GM23338 (cell line): ENCODE results near the gene EN2. TPM values are rescaled to one million over a fixed set of nuclear protein-coding genes. Genes with fewer than 3 reads are reported as not detected.

Experiments
- ATAC-seq: fragments of 200-7000 bp; cut with Tn5 transposase; 3 replicates; pipeline ENCODE4 v1.9.1; 2020
- DNase-seq: peaks from one replicate; pipeline ENCODE4 v3.0.0-alpha.2; 2015; ENCODE audit warnings: low spot score
- H2AFZ ChIP-seq: fragments of 200-600 bp; sonication (generic); 2 replicates; pipeline ENCODE4 v1.8.0; 2016; ENCODE audit warnings: antibody characterized with exemption, mild to moderate bottlenecking, moderate library complexity
- H3F3A ChIP-seq: fragments of 200-600 bp; sonication (generic); replicated peaks from 2 replicates; pipeline ENCODE4 v1.8.0; 2017; ENCODE audit warnings: antibody characterized with exemption, mixed run types, low read depth
- H3K27ac ChIP-seq: fragments of 200-600 bp; sonication (generic); 2 replicates; pipeline ENCODE4 v1.6.1; 2016; ENCODE audit warnings: low read depth
- H3K27me3 ChIP-seq: fragments of 200-600 bp; sonication (generic); 2 replicates; pipeline ENCODE4 v1.8.0; 2016; ENCODE audit warnings: mild to moderate bottlenecking, mixed run types, moderate library complexity; ENCODE audit not compliant: insufficient read depth
- H3K36me3 ChIP-seq: fragments of 200-600 bp; sonication (generic); 2 replicates; pipeline ENCODE4 v1.8.0; 2016; ENCODE audit warnings: mild to moderate bottlenecking; ENCODE audit not compliant: insufficient read depth
- H3K4me1 ChIP-seq: fragments of 200-600 bp; sonication (generic); 2 replicates; pipeline ENCODE4 v1.8.0; 2016; ENCODE audit warnings: mild to moderate bottlenecking, moderate library complexity; ENCODE audit not compliant: insufficient read depth
- H3K4me2 ChIP-seq: fragments of 200-600 bp; sonication (generic); 2 replicates; pipeline ENCODE4 v1.7.1; 2017; ENCODE audit warnings: mixed run types
- H3K4me3 ChIP-seq: fragments of 200-600 bp; sonication (generic); 2 replicates; pipeline ENCODE4 v1.6.1; 2016; ENCODE audit warnings: mixed run types
- H3K79me2 ChIP-seq: fragments of 200-600 bp; sonication (generic); replicated peaks from 2 replicates; pipeline ENCODE4 v1.8.0; 2017; ENCODE audit warnings: mild to moderate bottlenecking; ENCODE audit not compliant: insufficient read depth
- H3K9me2 ChIP-seq: fragments of 200-600 bp; sonication (generic); 2 replicates; pipeline ENCODE4 v1.8.0; 2017; ENCODE audit not compliant: insufficient read depth
- H4K20me1 ChIP-seq: fragments of 200-600 bp; sonication (generic); replicated peaks from 2 replicates; pipeline ENCODE4 v1.8.0; 2017; ENCODE audit warnings: mild to moderate bottlenecking; ENCODE audit not compliant: insufficient read depth
- H3K27ac Mint-ChIP-seq: 2 replicates; pipeline ENCODE4 v1.8.0; 2020; ENCODE audit warnings: inconsistent platforms, mild to moderate bottlenecking, moderate library complexity, mixed read lengths
- H3K27me3 Mint-ChIP-seq: 3 replicates; pipeline ENCODE4 v1.8.0; 2022; ENCODE audit warnings: low read depth, mild to moderate bottlenecking, moderate library complexity, mixed read lengths, inconsistent platforms; ENCODE audit not compliant: insufficient read depth, poor library complexity
- H3K36me3 Mint-ChIP-seq: 3 replicates; pipeline ENCODE4 v1.8.0; 2021; ENCODE audit warnings: low read depth, mild to moderate bottlenecking, inconsistent platforms, moderate library complexity, mixed read lengths
- H3K4me1 Mint-ChIP-seq: 3 replicates; pipeline ENCODE4 v1.8.0; 2020; ENCODE audit warnings: mild to moderate bottlenecking, inconsistent platforms, mixed read lengths
- H3K4me3 Mint-ChIP-seq: 3 replicates; pipeline ENCODE4 v1.8.0; 2021; ENCODE audit warnings: moderate library complexity, mild to moderate bottlenecking, inconsistent platforms, mixed read lengths
- H3K9me3 Mint-ChIP-seq: 3 replicates; pipeline ENCODE4 v1.8.0; 2020; ENCODE audit warnings: moderate library complexity, mild to moderate bottlenecking, inconsistent platforms, mixed read lengths
- CREB1 ChIP-seq: fragments of 250-450 bp; sonication (Bioruptor Pico); IDR thresholded peaks from 2 replicates; pipeline ENCODE4 v1.5.0; 2020; ENCODE audit warnings: low read depth, mild to moderate bottlenecking, moderate library complexity
- EZH2 ChIP-seq: fragments of 200-600 bp; sonication (generic); IDR thresholded peaks from one replicate; pipeline ENCODE4 v1.8.0; 2017; ENCODE audit warnings: antibody characterized with exemption, mild to moderate bottlenecking, low read depth; ENCODE audit not compliant: unreplicated experiment
- EZH2phosphoT487 ChIP-seq: fragments of 200-600 bp; sonication (generic); IDR thresholded peaks from one replicate; pipeline ENCODE4 v1.8.1; 2018; ENCODE audit warnings: antibody characterized with exemption; ENCODE audit not compliant: unreplicated experiment
- NANOG ChIP-seq: IDR thresholded peaks from 2 replicates; pipeline ENCODE4 v1.6.1; 2016; ENCODE audit warnings: antibody characterized with exemption, borderline replicate concordance
- POLR2AphosphoS5 ChIP-seq: IDR thresholded peaks from 2 replicates; pipeline ENCODE4 v1.6.1; 2016; ENCODE audit warnings: antibody characterized with exemption, low read depth
- STAT1 ChIP-seq: IDR thresholded peaks from one replicate; pipeline ENCODE4 v1.6.1; 2016; ENCODE audit warnings: antibody characterized with exemption; ENCODE audit not compliant: unreplicated experiment
- ZNF114 ChIP-seq: fragments of 250-450 bp; sonication (Bioruptor Pico); IDR thresholded peaks from 2 replicates; pipeline ENCODE4 v1.5.0; 2020; ENCODE audit warnings: mild to moderate bottlenecking, moderate library complexity
- polyA plus RNA-seq: library from polyadenylated mRNA; unstranded; fragments of >200 nt; fragmentation: Nextera tagmentation; extraction: Ambion mirVana; gene quantifications from 2 replicates; pipeline ENCODE4 v1.2.1, GENCODE V29; 2016
- total RNA-seq: library from RNA; depleted of rRNA; stranded (reverse); fragments of >200 nt; shearing (Covaris generic); gene quantifications from 2 replicates; pipeline ENCODE4 v1.2.3, GENCODE V29; 2014
- TF ChIP-seq, protein P1 (sequence below): fragments of 250-450 bp; sonication (Bioruptor Pico); IDR thresholded peaks from 2 replicates; pipeline ENCODE4 v1.5.0; 2020; ENCODE audit warnings: mild to moderate bottlenecking, moderate library complexity
- TF ChIP-seq, protein P2 (sequence below), 2 experiments: fragments of 200-600 bp in 1 of 2; sonication (generic) in 1 of 2; conservative IDR thresholded peaks; 2 replicates each; pipeline versions ENCODE4 v1.5.1 to v1.6.1; 2016 to 2017; ENCODE audit warnings: antibody characterized with exemption in 2 of 2, low read depth in 2 of 2, mild to moderate bottlenecking in 2 of 2, moderate library complexity in 1 of 2
- TF ChIP-seq, protein P3 (sequence below): IDR thresholded peaks from 2 replicates; pipeline ENCODE4 v1.6.1; 2016; ENCODE audit warnings: antibody characterized with exemption
- TF ChIP-seq, protein P4 (sequence below): IDR thresholded peaks from one replicate; pipeline ENCODE4 v1.6.1; 2018; ENCODE audit warnings: antibody characterized with exemption; ENCODE audit not compliant: unreplicated experiment

The EN2 gene
- total and polyA plus RNA-seq, 2 experiments from 2014 or later = not detected

DNA sequence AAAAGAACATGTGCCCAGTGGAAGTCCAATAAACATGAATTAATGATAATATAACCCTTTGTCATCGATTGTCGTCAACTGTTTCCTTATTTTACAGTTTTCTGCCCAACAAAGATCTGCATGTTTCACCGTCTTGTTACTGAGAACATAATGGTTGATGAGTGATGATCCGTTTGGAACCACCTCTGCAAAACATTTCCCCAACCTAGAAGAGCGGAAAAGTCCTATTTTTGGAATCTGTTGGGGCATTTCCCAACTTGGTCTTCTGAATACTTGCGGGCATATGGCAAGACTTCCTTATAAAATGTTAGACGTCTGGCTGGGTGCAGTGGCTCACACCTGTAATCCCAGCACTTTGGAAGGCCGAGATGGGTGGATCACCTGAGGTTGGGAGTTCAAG, 56.4 kb downstream of the EN2 start:
- no peak overlapping the region for H2AFZ ChIP-seq
- no peaks in the 10 kb centered on the region for H3K36me3 ChIP-seq
- no peak overlapping the region for H3K4me3 Mint-ChIP-seq
- DNase-seq (no peak), ATAC-seq (no peak)
- H3K79me2 ChIP-seq = no peaks in the 10 kb centered on the region
- TF ChIP-seq STAT1 (no peak), EZH2phosphoT487 (no peak), POLR2AphosphoS5 (no peak), CREB1 (CRISPR knock-in tag) (no peak), EZH2 (no peak), NANOG (no peak), ZNF114 (CRISPR knock-in tag) (no peak)
- TF ChIP-seq, protein P1, sequence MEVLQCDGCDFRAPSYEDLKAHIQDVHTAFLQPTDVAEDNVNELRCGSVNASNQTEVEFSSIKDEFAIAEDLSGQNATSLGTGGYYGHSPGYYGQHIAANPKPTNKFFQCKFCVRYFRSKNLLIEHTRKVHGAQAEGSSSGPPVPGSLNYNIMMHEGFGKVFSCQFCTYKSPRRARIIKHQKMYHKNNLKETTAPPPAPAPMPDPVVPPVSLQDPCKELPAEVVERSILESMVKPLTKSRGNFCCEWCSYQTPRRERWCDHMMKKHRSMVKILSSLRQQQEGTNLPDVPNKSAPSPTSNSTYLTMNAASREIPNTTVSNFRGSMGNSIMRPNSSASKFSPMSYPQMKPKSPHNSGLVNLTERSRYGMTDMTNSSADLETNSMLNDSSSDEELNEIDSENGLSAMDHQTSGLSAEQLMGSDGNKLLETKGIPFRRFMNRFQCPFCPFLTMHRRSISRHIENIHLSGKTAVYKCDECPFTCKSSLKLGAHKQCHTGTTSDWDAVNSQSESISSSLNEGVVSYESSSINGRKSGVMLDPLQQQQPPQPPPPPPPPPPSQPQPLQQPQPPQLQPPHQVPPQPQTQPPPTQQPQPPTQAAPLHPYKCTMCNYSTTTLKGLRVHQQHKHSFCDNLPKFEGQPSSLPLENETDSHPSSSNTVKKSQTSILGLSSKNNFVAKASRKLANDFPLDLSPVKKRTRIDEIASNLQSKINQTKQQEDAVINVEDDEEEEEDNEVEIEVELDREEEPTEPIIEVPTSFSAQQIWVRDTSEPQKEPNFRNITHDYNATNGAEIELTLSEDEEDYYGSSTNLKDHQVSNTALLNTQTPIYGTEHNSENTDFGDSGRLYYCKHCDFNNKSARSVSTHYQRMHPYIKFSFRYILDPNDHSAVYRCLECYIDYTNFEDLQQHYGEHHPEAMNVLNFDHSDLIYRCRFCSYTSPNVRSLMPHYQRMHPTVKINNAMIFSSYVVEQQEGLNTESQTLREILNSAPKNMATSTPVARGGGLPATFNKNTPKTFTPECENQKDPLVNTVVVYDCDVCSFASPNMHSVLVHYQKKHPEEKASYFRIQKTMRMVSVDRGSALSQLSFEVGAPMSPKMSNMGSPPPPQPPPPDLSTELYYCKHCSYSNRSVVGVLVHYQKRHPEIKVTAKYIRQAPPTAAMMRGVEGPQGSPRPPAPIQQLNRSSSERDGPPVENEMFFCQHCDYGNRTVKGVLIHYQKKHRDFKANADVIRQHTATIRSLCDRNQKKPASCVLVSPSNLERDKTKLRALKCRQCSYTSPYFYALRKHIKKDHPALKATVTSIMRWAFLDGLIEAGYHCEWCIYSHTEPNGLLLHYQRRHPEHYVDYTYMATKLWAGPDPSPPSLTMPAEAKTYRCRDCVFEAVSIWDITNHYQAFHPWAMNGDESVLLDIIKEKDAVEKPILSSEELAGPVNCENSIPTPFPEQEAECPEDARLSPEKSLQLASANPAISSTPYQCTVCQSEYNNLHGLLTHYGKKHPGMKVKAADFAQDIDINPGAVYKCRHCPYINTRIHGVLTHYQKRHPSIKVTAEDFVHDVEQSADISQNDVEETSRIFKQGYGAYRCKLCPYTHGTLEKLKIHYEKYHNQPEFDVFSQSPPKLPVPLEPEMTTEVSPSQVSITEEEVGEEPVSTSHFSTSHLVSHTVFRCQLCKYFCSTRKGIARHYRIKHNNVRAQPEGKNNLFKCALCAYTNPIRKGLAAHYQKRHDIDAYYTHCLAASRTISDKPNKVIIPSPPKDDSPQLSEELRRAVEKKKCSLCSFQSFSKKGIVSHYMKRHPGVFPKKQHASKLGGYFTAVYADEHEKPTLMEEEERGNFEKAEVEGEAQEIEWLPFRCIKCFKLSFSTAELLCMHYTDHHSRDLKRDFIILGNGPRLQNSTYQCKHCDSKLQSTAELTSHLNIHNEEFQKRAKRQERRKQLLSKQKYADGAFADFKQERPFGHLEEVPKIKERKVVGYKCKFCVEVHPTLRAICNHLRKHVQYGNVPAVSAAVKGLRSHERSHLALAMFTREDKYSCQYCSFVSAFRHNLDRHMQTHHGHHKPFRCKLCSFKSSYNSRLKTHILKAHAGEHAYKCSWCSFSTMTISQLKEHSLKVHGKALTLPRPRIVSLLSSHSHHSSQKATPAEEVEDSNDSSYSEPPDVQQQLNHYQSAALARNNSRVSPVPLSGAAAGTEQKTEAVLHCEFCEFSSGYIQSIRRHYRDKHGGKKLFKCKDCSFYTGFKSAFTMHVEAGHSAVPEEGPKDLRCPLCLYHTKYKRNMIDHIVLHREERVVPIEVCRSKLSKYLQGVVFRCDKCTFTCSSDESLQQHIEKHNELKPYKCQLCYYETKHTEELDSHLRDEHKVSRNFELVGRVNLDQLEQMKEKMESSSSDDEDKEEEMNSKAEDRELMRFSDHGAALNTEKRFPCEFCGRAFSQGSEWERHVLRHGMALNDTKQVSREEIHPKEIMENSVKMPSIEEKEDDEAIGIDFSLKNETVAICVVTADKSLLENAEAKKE (CRISPR knock-in tag) = no peak
- TF ChIP-seq, protein P2, sequence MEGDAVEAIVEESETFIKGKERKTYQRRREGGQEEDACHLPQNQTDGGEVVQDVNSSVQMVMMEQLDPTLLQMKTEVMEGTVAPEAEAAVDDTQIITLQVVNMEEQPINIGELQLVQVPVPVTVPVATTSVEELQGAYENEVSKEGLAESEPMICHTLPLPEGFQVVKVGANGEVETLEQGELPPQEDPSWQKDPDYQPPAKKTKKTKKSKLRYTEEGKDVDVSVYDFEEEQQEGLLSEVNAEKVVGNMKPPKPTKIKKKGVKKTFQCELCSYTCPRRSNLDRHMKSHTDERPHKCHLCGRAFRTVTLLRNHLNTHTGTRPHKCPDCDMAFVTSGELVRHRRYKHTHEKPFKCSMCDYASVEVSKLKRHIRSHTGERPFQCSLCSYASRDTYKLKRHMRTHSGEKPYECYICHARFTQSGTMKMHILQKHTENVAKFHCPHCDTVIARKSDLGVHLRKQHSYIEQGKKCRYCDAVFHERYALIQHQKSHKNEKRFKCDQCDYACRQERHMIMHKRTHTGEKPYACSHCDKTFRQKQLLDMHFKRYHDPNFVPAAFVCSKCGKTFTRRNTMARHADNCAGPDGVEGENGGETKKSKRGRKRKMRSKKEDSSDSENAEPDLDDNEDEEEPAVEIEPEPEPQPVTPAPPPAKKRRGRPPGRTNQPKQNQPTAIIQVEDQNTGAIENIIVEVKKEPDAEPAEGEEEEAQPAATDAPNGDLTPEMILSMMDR (conservative IDR thresholded peaks at IDR 0.05; ENCODE audit: low read depth in 2 of 2) = no peak
- TF ChIP-seq, protein P3, sequence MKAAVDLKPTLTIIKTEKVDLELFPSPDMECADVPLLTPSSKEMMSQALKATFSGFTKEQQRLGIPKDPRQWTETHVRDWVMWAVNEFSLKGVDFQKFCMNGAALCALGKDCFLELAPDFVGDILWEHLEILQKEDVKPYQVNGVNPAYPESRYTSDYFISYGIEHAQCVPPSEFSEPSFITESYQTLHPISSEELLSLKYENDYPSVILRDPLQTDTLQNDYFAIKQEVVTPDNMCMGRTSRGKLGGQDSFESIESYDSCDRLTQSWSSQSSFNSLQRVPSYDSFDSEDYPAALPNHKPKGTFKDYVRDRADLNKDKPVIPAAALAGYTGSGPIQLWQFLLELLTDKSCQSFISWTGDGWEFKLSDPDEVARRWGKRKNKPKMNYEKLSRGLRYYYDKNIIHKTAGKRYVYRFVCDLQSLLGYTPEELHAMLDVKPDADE = no peak
- TF ChIP-seq, protein P4, sequence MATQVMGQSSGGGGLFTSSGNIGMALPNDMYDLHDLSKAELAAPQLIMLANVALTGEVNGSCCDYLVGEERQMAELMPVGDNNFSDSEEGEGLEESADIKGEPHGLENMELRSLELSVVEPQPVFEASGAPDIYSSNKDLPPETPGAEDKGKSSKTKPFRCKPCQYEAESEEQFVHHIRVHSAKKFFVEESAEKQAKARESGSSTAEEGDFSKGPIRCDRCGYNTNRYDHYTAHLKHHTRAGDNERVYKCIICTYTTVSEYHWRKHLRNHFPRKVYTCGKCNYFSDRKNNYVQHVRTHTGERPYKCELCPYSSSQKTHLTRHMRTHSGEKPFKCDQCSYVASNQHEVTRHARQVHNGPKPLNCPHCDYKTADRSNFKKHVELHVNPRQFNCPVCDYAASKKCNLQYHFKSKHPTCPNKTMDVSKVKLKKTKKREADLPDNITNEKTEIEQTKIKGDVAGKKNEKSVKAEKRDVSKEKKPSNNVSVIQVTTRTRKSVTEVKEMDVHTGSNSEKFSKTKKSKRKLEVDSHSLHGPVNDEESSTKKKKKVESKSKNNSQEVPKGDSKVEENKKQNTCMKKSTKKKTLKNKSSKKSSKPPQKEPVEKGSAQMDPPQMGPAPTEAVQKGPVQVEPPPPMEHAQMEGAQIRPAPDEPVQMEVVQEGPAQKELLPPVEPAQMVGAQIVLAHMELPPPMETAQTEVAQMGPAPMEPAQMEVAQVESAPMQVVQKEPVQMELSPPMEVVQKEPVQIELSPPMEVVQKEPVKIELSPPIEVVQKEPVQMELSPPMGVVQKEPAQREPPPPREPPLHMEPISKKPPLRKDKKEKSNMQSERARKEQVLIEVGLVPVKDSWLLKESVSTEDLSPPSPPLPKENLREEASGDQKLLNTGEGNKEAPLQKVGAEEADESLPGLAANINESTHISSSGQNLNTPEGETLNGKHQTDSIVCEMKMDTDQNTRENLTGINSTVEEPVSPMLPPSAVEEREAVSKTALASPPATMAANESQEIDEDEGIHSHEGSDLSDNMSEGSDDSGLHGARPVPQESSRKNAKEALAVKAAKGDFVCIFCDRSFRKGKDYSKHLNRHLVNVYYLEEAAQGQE = no peak
- peaks cover 85% of the 10 kb centered on the region for H3K27me3 Mint-ChIP-seq
- no peak overlapping the region for H3K4me2 ChIP-seq
- no peak overlapping the region for H3K27ac ChIP-seq
- no peaks in the 10 kb centered on the region for H3K36me3 Mint-ChIP-seq
- H3K9me3 Mint-ChIP-seq = no peaks in the 10 kb centered on the region
- peaks cover 13% of the 10 kb centered on the region; the same call in 1 of the 2 replicates for H4K20me1 ChIP-seq
- H3K9me2 ChIP-seq = no peaks in the 10 kb centered on the region
- H3K4me3 ChIP-seq = no peak overlapping the region
- H3K4me1 Mint-ChIP-seq = peaks cover 22% of the 10 kb centered on the region
- H3K27me3 ChIP-seq = peaks cover 89% of the 10 kb centered on the region
- H3K4me1 ChIP-seq = peaks cover 21% of the 10 kb centered on the region
- H3F3A ChIP-seq = peaks cover 3% of the 10 kb centered on the region; the same call in 1 of the 2 replicates
- no peak overlapping the region for H3K27ac Mint-ChIP-seq
